Retinal pigment epithelial cell (primary cell): Measurements from ENCODE around the gene C1orf210.

Source experiments
- DNase-seq: peaks from one replicate; pipeline ENCODE4 v3.0.0-alpha.2; 2010; ENCODE audit warnings: low read depth
- H3K4me3 ChIP-seq: 2 replicates; pipeline ENCODE4 v1.5.1; 2011; ENCODE audit warnings: mild to moderate bottlenecking, low read length, control low read depth, moderate library complexity
- CTCF ChIP-seq: conservative IDR thresholded peaks from 2 replicates; pipeline ENCODE4 v1.5.1; 2011; ENCODE audit warnings: low read depth, low read length, control low read depth, inconsistent platforms

The C1orf210 gene

GRCh38 chr1:43302201-43302600 is 16.8 kb upstream of the C1orf210 start:
- no peak for DNase-seq
- no peak for TF ChIP-seq CTCF
- no peak overlapping the region for H3K4me3 ChIP-seq

GRCh38 chr1:43300378-43301094 is 15.2 kb upstream of the C1orf210 start, which contains the start of gene TIE1:
Gene TIE1 (plus strand): TSS chr1:43300982. CDS start chr1:43301072, 90 bp downstream.
- H3K4me3 ChIP-seq, result no peak within 1 kb of the TSS
- DNase-seq, result no peak
- TF ChIP-seq CTCF, result no peak

- no peak for DNase-seq
- no peak for TF ChIP-seq CTCF
- H3K4me3 ChIP-seq, result no peak overlapping the region
These were observed 13.7 kb upstream of the C1orf210 start for GRCh38 chr1:43299101-43299500.

- no peak overlapping the region for H3K4me3 ChIP-seq
- DNase-seq, result no peak
- TF ChIP-seq CTCF, result no peak
These were observed 12.7 kb upstream of the C1orf210 start for GRCh38 chr1:43298055-43298454.

GRCh38 chr1:43296207-43296606 is 10.8 kb upstream of the C1orf210 start:
- TF ChIP-seq CTCF, result no peak
- DNase-seq, result no peak

GRCh38 chr1:43294761-43295160 is 9.4 kb upstream of the C1orf210 start:
- DNase-seq, result no peak
- no peak for TF ChIP-seq CTCF
- H3K4me3 ChIP-seq, result no peak overlapping the region

More at GRCh38 chr1:43296207-43296606, 10.8 kb upstream of the C1orf210 start:
- H3K4me3 ChIP-seq, result no peak overlapping the region
